ENCODE results near the gene CTU2.

The CTU2 gene

DNA sequence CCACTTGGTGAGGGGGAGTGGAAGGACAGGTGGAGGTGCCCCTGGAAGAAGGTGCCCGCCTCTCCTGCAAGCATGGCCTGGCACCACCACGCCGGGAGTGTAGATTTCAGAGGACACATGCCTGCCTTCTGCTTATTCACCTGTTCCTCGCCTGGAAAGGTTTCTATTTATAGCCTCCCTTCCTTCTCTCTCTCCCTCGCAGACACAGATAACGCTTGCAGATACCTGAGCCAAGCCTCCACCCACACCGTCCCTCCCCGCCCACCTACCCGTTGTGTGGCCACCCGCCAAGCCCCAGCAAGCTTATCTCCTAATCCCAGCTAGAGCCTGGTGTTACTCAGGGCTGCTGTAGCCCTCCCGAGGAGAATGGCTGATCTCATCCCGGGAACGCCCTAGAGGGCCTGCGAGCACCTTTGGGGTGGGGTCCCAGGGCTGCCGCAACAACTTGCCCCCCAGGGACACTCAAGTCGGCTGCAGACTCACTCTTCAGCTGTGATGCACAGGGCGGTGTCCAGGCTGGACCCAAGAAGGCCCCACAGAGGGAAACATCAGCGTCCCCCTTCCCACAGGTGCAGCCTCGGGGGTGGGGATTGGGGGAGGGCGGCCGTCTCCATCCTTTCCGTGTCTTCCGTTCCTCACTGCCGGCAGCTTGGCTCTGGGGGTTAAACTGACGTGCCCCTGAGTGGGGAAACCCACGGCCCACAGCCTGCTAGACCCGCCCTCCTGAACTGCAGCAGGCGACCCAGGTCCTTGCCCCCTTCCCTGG is 18.1 kb upstream of the CTU2 start:
- no peak for DNase-seq
- Histone ChIP-seq H3K27ac (ENCODE audit: insufficient read depth, low read length, poor library complexity, severe bottlenecking) (no peak overlapping the region), H3K4me3 (ENCODE audit: insufficient read depth, low read depth, low read length, poor library complexity, severe bottlenecking) (no peak overlapping the region), H3K9me3 (ENCODE audit: control insufficient read depth, low read length) (no peaks in the 10 kb centered on the region), H3K27me3 (replicated peaks; ENCODE audit: control insufficient read depth, insufficient read depth, low read length, poor library complexity, severe bottlenecking) (no peaks in the 10 kb centered on the region), H3K4me1 (ENCODE audit: control insufficient read depth, insufficient read depth, low read length, poor library complexity, severe bottlenecking) (peaks cover 52% of the 10 kb centered on the region), H3K36me3 (ENCODE audit: control insufficient read depth, insufficient read depth, low read length) (peaks cover 4% of the 10 kb centered on the region)

GRCh38 chr16:88690341-88691128 is 15.8 kb upstream of the CTU2 start:
- Histone ChIP-seq H3K27me3 (replicated peaks; ENCODE audit: control insufficient read depth, insufficient read depth, low read length, poor library complexity, severe bottlenecking) (no peaks in the 10 kb centered on the region), H3K9me3 (ENCODE audit: control insufficient read depth, low read length) (no peaks in the 10 kb centered on the region), H3K4me3 (ENCODE audit: insufficient read depth, low read depth, low read length, poor library complexity, severe bottlenecking) (no peak overlapping the region), H3K4me1 (ENCODE audit: control insufficient read depth, insufficient read depth, low read length, poor library complexity, severe bottlenecking) (peaks cover 56% of the 10 kb centered on the region), H3K36me3 (ENCODE audit: control insufficient read depth, insufficient read depth, low read length) (peaks cover 5% of the 10 kb centered on the region), H3K27ac (ENCODE audit: insufficient read depth, low read length, poor library complexity, severe bottlenecking) (no peak overlapping the region)
- no peak for DNase-seq

- peak overlapping the region; percentile 56 for H3K27ac ChIP-seq (ENCODE audit: insufficient read depth, low read length, poor library complexity, severe bottlenecking)
- H3K36me3 ChIP-seq (ENCODE audit: control insufficient read depth, insufficient read depth, low read length): peaks cover 13% of the 10 kb centered on the region
- peaks cover 53% of the 10 kb centered on the region for H3K4me1 ChIP-seq (ENCODE audit: control insufficient read depth, insufficient read depth, low read length, poor library complexity, severe bottlenecking)
- H3K9me3 ChIP-seq (ENCODE audit: control insufficient read depth, low read length): no peaks in the 10 kb centered on the region
- DNase-seq: no peak
- no peak overlapping the region for H3K4me3 ChIP-seq (ENCODE audit: insufficient read depth, low read depth, low read length, poor library complexity, severe bottlenecking)
- H3K27me3 ChIP-seq (replicated peaks; ENCODE audit: control insufficient read depth, insufficient read depth, low read length, poor library complexity, severe bottlenecking): no peaks in the 10 kb centered on the region
These were observed 15.0 kb upstream of the CTU2 start for GRCh38 chr16:88691129-88691813.

GRCh38 chr16:88691924-88692560 is 14.3 kb upstream of the CTU2 start:
- H3K4me1 ChIP-seq (ENCODE audit: control insufficient read depth, insufficient read depth, low read length, poor library complexity, severe bottlenecking): peaks cover 48% of the 10 kb centered on the region
- no peak for DNase-seq

GRCh38 chr16:88692861-88693260 is 13.4 kb upstream of the CTU2 start:
- no peaks in the 10 kb centered on the region for H3K27me3 ChIP-seq (replicated peaks; ENCODE audit: control insufficient read depth, insufficient read depth, low read length, poor library complexity, severe bottlenecking)
- peaks cover 29% of the 10 kb centered on the region for H3K36me3 ChIP-seq (ENCODE audit: control insufficient read depth, insufficient read depth, low read length)
- peaks cover 53% of the 10 kb centered on the region for H3K4me1 ChIP-seq (ENCODE audit: control insufficient read depth, insufficient read depth, low read length, poor library complexity, severe bottlenecking)
- H3K9me3 ChIP-seq (ENCODE audit: control insufficient read depth, low read length): no peaks in the 10 kb centered on the region
- H3K4me3 ChIP-seq (ENCODE audit: insufficient read depth, low read depth, low read length, poor library complexity, severe bottlenecking): peak overlapping the region; percentile 29
- DNase-seq: no peak
- peak overlapping the region; percentile 56 for H3K27ac ChIP-seq (ENCODE audit: insufficient read depth, low read length, poor library complexity, severe bottlenecking)

More at GRCh38 chr16:88691924-88692560, 14.3 kb upstream of the CTU2 start:
- peaks cover 20% of the 10 kb centered on the region for H3K36me3 ChIP-seq (ENCODE audit: control insufficient read depth, insufficient read depth, low read length)
- peak overlapping the region; percentile 56 for H3K27ac ChIP-seq (ENCODE audit: insufficient read depth, low read length, poor library complexity, severe bottlenecking)
- no peaks in the 10 kb centered on the region for H3K27me3 ChIP-seq (replicated peaks; ENCODE audit: control insufficient read depth, insufficient read depth, low read length, poor library complexity, severe bottlenecking)
- H3K4me3 ChIP-seq (ENCODE audit: insufficient read depth, low read depth, low read length, poor library complexity, severe bottlenecking): no peak overlapping the region
- H3K9me3 ChIP-seq (ENCODE audit: control insufficient read depth, low read length): no peaks in the 10 kb centered on the region

DNA sequence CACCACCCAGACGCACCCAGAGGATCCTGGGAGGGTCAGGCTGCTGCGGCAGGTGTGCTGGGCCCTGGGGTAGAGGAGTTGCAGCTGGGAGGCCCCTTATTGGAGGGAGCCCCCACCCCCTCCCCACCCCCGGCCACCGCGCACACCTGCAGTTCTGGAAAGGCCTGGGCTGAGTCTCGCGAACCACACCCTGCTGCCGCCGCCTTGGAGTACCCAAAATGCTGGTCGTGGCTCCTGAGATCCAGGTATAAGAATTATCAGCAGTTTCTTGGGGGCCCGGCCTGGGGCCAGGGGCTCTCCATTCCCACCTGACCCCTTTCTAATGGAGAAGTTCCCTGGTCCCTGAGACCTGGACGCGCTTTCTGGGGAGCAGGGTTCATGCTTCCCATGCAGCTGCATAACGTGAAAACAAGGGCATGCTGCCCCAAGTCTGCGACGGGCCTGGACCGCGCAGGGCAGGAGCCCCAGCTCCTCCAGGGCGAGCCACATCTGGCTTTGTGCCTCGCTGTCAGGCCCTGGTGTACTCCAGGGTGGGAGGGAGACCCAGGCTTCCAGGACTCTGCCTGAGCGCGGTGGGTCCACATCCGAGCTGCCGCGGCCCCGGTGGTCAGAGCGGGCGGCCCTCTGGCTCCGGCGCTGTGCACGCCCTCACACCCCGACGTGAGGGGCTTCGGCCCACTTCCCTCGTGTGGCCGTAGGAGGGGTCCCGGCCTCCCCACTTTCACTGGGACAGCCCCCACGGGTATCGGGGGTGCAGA is 12.7 kb upstream of the CTU2 start:
- Histone ChIP-seq H3K27ac (ENCODE audit: insufficient read depth, low read length, poor library complexity, severe bottlenecking) (peak overlapping the region; percentile 56), H3K27me3 (replicated peaks; ENCODE audit: control insufficient read depth, insufficient read depth, low read length, poor library complexity, severe bottlenecking) (no peaks in the 10 kb centered on the region), H3K9me3 (ENCODE audit: control insufficient read depth, low read length) (no peaks in the 10 kb centered on the region), H3K36me3 (ENCODE audit: control insufficient read depth, insufficient read depth, low read length) (peaks cover 36% of the 10 kb centered on the region), H3K4me3 (ENCODE audit: insufficient read depth, low read depth, low read length, poor library complexity, severe bottlenecking) (peak overlapping the region; percentile 29), H3K4me1 (ENCODE audit: control insufficient read depth, insufficient read depth, low read length, poor library complexity, severe bottlenecking) (peaks cover 60% of the 10 kb centered on the region)
- no peak for DNase-seq

- Histone ChIP-seq H3K4me1 (ENCODE audit: control insufficient read depth, insufficient read depth, low read length, poor library complexity, severe bottlenecking) (peaks cover 69% of the 10 kb centered on the region), H3K27ac (ENCODE audit: insufficient read depth, low read length, poor library complexity, severe bottlenecking) (peak overlapping the region; percentile 56), H3K27me3 (replicated peaks; ENCODE audit: control insufficient read depth, insufficient read depth, low read length, poor library complexity, severe bottlenecking) (no peaks in the 10 kb centered on the region), H3K4me3 (ENCODE audit: insufficient read depth, low read depth, low read length, poor library complexity, severe bottlenecking) (no peak overlapping the region), H3K36me3 (ENCODE audit: control insufficient read depth, insufficient read depth, low read length) (peaks cover 44% of the 10 kb centered on the region), H3K9me3 (ENCODE audit: control insufficient read depth, low read length) (no peaks in the 10 kb centered on the region)
- no peak for DNase-seq
These were observed 11.8 kb upstream of the CTU2 start for GRCh38 chr16:88694221-88695087.

GRCh38 chr16:88695218-88695617 is 11.1 kb upstream of the CTU2 start:
- peaks cover 77% of the 10 kb centered on the region for H3K4me1 ChIP-seq (ENCODE audit: control insufficient read depth, insufficient read depth, low read length, poor library complexity, severe bottlenecking)
- peaks cover 51% of the 10 kb centered on the region for H3K36me3 ChIP-seq (ENCODE audit: control insufficient read depth, insufficient read depth, low read length)
- no peak for DNase-seq
- H3K9me3 ChIP-seq (ENCODE audit: control insufficient read depth, low read length): no peaks in the 10 kb centered on the region
- no peaks in the 10 kb centered on the region for H3K27me3 ChIP-seq (replicated peaks; ENCODE audit: control insufficient read depth, insufficient read depth, low read length, poor library complexity, severe bottlenecking)
- H3K4me3 ChIP-seq (ENCODE audit: insufficient read depth, low read depth, low read length, poor library complexity, severe bottlenecking): no peak overlapping the region
- H3K27ac ChIP-seq (ENCODE audit: insufficient read depth, low read length, poor library complexity, severe bottlenecking): no peak overlapping the region

Data from effector memory CD4-positive, alpha-beta T cell (primary cell).